Cortex of kidney (tissue), 1 donor: ENCODE data around the gene STN1.

Experiments
- DNase-seq: peaks from one replicate; lab custom pipeline; 2025; lab: John Stamatoyannopoulos, UW

STN1 gene

GRCh38 chr10:103843854-103844570 lies 74.0 kb downstream of the STN1 start:
- no peak for DNase-seq

DNA sequence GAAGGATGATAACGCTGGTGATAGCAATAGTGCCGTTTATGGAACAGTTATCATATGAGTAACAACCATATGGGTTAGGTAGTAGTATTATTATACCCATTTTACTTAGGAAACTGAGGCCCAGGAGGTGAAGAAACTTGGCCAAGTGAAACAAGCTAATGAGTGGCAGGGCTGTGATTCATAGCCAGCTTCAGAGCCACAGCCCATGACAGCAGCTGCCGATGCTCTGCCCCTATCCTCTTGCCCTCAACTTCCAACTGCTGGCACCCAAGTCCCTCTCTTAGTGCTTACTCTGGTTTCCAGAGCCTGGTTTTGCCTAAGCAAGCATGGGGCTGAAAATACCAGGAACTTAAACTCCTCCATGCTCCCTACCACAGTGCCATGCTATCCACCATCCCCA lies 74.9 kb downstream of the STN1 start:
- DNase-seq: no peak

- DNase-seq: no peak
Observed at GRCh38 chr10:103842605-103843004, 75.4 kb downstream of the STN1 start.

GRCh38 chr10:103841519-103841918 lies 76.5 kb downstream of the STN1 start:
- DNase-seq: no peak

GRCh38 chr10:103840740-103841070 lies 77.3 kb downstream of the STN1 start:
- no peak for DNase-seq

GRCh38 chr10:103839872-103840739 lies 77.9 kb downstream of the STN1 start:
- no peak for DNase-seq

- no peak for DNase-seq
Observed at GRCh38 chr10:103839519-103839871, 78.5 kb downstream of the STN1 start.

DNA sequence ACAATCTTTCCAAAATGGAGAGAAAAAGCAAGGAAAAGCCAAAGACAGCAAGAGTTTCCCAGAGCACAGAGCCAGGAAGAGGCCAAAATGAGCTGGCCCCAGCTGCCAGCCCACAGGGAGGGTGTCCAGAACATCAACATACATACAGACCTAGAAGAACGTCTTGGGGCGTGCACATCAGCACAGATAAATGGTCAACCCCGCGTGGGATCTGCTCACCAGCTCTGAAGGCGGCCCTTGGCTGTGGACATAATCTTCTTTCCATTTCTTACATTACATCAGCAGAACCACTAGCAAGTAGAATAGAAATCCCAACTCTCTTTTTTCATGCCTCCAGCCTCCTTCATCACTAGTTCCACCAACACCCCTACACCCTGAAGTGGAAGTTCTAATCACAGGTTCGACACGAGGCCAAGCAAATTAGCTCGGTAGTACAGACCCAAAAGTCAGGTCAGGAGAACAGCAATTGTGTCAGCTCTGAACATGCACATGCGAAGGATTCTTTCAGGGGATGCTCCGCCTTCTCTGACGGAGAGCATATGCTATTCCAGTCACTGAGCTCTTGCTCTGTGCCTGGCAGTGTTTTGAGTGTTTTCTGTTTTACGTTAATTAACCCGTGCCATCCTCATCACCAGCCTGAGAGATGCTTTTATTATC lies 79.0 kb downstream of the STN1 start:
- DNase-seq: no peak

- no peak for DNase-seq
Observed at GRCh38 chr10:103838070-103838395, 80.0 kb downstream of the STN1 start.

- no peak for DNase-seq
Observed at GRCh38 chr10:103837370-103838069, 80.5 kb downstream of the STN1 start.

DNA sequence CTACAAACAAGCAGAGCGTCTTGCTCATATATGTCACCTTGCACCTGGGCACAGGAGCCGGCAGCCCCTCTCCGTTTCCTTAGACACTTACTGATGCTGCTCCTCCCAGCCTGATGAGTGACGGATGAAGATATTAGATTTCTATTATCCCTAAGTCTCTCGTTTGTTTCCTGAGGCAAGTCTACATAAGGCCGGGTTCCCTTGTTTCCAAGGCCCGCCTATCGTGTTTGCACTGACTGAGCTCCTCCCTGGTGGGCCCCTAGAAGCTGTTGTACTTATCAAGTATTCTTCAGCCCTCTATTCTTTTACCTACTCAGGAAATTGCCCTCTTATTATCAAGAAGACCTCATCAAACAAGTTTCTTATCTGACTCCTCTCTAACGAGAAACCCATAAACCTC lies 81.1 kb downstream of the STN1 start:
- DNase-seq: no peak

DNA sequence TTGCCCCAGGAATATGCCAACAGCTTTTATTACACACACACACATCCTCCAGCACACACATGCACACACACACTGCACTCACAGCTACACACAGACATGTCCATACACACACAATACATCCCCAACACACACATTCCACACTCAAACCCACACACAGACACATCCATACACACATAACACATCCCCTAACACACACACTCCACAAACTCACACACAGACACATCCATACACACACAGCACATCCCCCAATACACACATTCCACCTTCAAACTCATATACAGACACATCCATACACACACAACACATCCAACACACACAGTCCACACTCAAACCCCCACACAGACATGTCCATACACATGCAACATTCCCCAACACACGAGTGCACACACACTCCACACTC lies 81.7 kb downstream of the STN1 start:
- no peak for DNase-seq

- no peak for DNase-seq
Observed at GRCh38 chr10:103835096-103836050, 82.6 kb downstream of the STN1 start.

DNA sequence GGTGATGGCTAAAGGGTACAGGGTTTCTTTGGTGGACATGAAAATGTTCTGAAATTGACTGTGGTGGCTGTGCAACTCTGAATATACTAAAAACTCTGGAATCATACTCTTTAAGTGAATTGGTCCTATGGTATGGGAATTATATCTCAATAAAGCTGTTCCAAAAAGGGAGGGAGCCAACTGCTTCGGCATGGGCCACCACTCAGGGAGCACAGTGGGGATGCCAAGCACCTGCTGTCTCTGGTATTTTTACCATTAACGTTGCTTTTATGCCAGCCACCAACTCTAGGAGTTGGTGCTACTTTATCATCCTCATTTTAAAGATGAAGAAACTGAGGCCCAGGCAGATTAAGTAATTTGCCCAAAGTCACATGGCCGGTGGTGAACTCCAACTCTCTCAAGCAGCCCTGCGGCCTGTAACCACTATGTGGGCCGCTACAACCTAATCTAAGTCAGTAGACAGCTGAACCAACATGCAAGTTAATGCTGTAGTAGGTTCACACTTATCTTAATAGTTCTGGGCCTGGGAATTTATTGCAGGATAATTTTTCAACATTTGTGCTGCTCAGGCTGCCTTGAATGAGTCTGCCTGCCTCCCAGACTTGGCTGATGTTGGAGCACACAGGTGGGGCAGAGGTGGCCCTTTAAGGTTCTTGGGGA lies 83.4 kb downstream of the STN1 start:
- no peak for DNase-seq

GRCh38 chr10:103833731-103834365 lies 84.1 kb downstream of the STN1 start:
- DNase-seq: no peak

- DNase-seq: no peak
Observed at GRCh38 chr10:103832806-103833205, 85.2 kb downstream of the STN1 start.
